IPS-18a (cell line): ENCODE measurements around the gene CR1L.
"Not testable (repeated sequence)": the region's sequence is repeated elsewhere in the genome, so short reads cannot be mapped to it uniquely, and the experiment has no call there.

Source experiments
- H3K27ac ChIP-seq: one replicate; pipeline ENCODE4 v1.5.1; 2013; ENCODE audit warnings: low read length
- H3K27me3 ChIP-seq: one replicate; pipeline ENCODE4 v1.6.1; 2013; ENCODE audit warnings: mild to moderate bottlenecking, low read length; ENCODE audit not compliant: control insufficient read depth, insufficient read depth
- H3K36me3 ChIP-seq: one replicate; pipeline ENCODE4 v1.6.1; 2013; ENCODE audit warnings: low read depth, low read length; ENCODE audit not compliant: control insufficient read depth
- H3K4me1 ChIP-seq: one replicate; pipeline ENCODE4 v1.6.1; 2013; ENCODE audit warnings: low read depth, low read length; ENCODE audit not compliant: control insufficient read depth
- H3K4me3 ChIP-seq: one replicate; pipeline ENCODE4 v1.5.1; 2013; ENCODE audit warnings: low read length
- H3K9ac ChIP-seq: one replicate; pipeline ENCODE4 v1.6.1; 2013; ENCODE audit warnings: mild to moderate bottlenecking, low read length, moderate library complexity
- H3K9me3 ChIP-seq: one replicate; pipeline ENCODE4 v1.6.1; 2013; ENCODE audit warnings: low read depth, low read length; ENCODE audit not compliant: control insufficient read depth

The CR1L gene

DNA sequence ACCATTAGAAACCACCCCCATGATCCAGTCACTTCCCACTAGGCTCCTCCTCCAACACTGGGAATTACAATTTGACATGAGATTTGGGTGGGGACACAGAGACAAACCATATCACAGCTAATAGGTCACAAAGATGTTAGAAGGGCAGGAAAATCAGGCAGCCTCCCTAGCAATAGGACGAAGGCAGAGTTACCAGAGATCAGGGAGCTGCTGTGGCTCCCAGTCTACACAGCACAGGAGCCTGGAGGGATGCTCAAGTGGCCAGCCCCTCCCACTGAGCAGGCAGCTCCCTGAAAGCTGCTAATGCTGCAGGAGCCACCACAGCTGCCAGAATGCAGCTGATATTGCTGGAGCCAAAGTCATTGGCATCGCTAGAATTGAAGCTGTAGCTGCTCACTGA, 51.0 kb downstream of the CR1L start:
- H3K27ac ChIP-seq = no peak overlapping the region
- no peak overlapping the region for H3K9ac ChIP-seq
- no peaks in the 10 kb centered on the region for H3K36me3 ChIP-seq
- no peak overlapping the region for H3K4me3 ChIP-seq
- H3K9me3 ChIP-seq = no peaks in the 10 kb centered on the region
- no peaks in the 10 kb centered on the region for H3K4me1 ChIP-seq
- H3K27me3 ChIP-seq = no peaks in the 10 kb centered on the region

GRCh38 chr1:207698822-207699483, 54.0 kb downstream of the CR1L start:
- no peaks in the 10 kb centered on the region for H3K36me3 ChIP-seq
- no peak overlapping the region for H3K27ac ChIP-seq
- H3K4me3 ChIP-seq = no peak overlapping the region
- no peaks in the 10 kb centered on the region for H3K9me3 ChIP-seq
- H3K27me3 ChIP-seq = no peaks in the 10 kb centered on the region
- H3K9ac ChIP-seq = no peak overlapping the region
- no peaks in the 10 kb centered on the region for H3K4me1 ChIP-seq

DNA sequence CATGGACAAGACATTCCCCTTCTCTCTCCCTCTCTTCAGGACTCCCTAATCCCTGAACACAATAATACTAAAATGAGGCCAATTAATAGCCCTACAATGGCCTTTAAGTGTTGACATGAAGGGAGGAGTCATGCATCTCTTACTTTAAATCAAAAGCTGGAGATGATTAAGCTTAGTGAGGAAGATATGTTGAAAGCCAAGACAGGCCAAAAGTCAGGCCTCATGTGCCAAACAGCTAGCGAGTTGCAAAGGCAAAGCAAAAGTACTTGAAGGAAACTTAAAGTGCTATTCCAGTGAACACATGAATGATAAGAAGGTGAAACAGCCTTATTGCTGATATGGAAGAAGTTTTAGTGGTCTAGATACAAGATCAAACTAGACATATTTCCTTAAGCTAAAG, 57.4 kb downstream of the CR1L start:
- Histone ChIP-seq H3K36me3 (no peaks in the 10 kb centered on the region), H3K27ac (no peak overlapping the region), H3K4me3 (no peak overlapping the region)

GRCh38 chr1:207703712-207704111, 58.8 kb downstream of the CR1L start:
- Histone ChIP-seq H3K4me1 (no peaks in the 10 kb centered on the region), H3K27me3 (no peaks in the 10 kb centered on the region), H3K9ac (no peak overlapping the region), H3K36me3 (no peaks in the 10 kb centered on the region), H3K27ac (no peak overlapping the region), H3K9me3 (no peaks in the 10 kb centered on the region), H3K4me3 (no peak overlapping the region)

More for the DNA sequence above, 57.4 kb downstream of the CR1L start:
- Histone ChIP-seq H3K9me3 (no peaks in the 10 kb centered on the region), H3K27me3 (no peaks in the 10 kb centered on the region), H3K4me1 (no peaks in the 10 kb centered on the region), H3K9ac (no peak overlapping the region)

DNA sequence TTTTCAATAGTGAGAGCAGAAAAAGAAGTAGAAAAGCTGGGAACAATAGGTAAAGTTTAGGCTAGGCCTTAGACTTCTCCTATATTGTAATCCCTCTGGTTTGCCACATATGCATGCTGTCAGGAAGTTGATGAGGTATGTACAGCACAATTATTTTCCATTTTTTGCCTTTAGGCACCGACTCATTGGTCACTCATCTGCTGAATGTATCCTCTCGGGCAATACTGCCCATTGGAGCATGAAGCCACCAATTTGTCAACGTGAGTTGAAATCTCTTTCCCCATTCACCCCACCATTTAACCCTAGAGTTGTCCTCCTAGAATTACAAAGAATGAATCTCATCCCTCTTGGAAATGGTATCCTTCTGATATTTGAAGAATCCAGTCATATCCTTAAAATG, 63.1 kb downstream of the CR1L start:
- not testable (repeated sequence) for H3K27me3 ChIP-seq, H3K4me3 ChIP-seq, H3K9ac ChIP-seq, H3K27ac ChIP-seq, H3K36me3 ChIP-seq, H3K4me1 ChIP-seq, H3K9me3 ChIP-seq

- Histone ChIP-seq H3K27me3 (no peaks in the 10 kb centered on the region), H3K9ac (no peak overlapping the region), H3K9me3 (peaks cover 7% of the 10 kb centered on the region), H3K4me3 (no peak overlapping the region), H3K36me3 (no peaks in the 10 kb centered on the region), H3K27ac (no peak overlapping the region), H3K4me1 (no peaks in the 10 kb centered on the region)
These were observed 66.4 kb downstream of the CR1L start for GRCh38 chr1:207711285-207711684.

DNA sequence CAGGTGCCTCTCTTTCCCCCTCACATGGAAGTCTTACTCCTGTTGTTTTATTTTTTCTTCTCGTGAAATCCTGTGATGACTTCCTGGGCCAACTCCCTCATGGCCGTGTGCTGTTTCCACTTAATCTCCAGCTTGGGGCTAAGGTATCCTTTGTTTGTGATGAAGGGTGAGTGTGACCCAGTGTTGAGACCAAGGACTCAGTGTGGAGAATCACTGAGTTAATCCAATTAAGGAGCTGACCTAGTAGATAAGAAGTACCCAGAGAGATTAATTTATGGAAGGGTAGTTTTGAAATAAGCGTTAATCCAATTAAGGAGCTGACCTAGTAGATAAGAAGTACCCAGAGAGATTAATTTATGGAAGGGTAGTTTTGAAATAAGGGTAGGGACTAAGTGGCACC, 67.8 kb downstream of the CR1L start:
- not testable (repeated sequence) for H3K27ac ChIP-seq, H3K4me3 ChIP-seq, H3K9me3 ChIP-seq, H3K36me3 ChIP-seq, H3K27me3 ChIP-seq, H3K4me1 ChIP-seq, H3K9ac ChIP-seq

DNA sequence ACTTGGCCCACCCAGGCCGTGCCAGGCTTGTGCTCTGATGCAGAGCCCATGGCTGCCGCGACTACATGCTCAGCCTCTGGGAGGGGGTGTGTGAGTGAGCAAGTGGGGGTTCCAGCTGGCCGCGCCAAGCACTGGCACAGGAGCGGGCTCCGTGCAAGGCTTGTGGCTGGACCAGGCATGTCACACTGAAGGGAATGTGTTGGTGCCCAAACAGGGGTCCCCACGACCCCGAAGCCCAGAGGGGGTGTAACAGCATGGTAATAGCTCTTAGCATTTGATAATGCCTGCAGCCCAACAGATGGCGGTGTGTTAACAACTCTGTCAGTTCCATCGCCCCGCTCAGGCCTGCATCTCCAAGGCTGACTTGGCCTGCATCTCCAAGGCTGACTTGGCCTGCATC, 68.6 kb downstream of the CR1L start:
- H3K9ac ChIP-seq = no peak overlapping the region
- no peak overlapping the region for H3K4me3 ChIP-seq

DNA sequence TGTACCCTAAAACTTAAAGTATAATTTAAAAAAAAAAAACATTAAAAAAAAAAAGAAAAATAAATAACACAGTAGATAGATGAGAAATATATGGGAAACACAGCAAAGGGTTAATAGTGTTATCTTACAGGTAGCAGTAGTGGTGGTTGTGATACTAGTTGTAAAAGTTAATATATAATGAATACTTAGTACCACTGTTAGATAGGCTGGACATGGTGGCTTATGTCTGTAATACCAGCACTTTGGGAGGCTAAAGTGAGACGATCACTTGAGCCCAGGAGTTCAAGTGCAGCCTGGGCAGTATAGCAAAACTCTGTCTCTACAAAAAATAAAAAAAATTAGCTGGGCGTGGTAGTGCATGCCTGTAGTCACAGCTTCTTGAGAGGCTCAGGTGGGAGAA, 74.3 kb downstream of the CR1L start:
- no peaks in the 10 kb centered on the region for H3K27me3 ChIP-seq
- H3K27ac ChIP-seq = no peak overlapping the region
- no peaks in the 10 kb centered on the region for H3K4me1 ChIP-seq
- no peaks in the 10 kb centered on the region for H3K36me3 ChIP-seq
- no peaks in the 10 kb centered on the region for H3K9me3 ChIP-seq
- H3K9ac ChIP-seq = no peak overlapping the region
- no peak overlapping the region for H3K4me3 ChIP-seq

More for the DNA sequence above, 68.6 kb downstream of the CR1L start:
- H3K9me3 ChIP-seq = peaks cover 7% of the 10 kb centered on the region
- H3K4me1 ChIP-seq = no peaks in the 10 kb centered on the region
- no peaks in the 10 kb centered on the region for H3K36me3 ChIP-seq
- no peak overlapping the region for H3K27ac ChIP-seq
- H3K27me3 ChIP-seq = no peaks in the 10 kb centered on the region

- H3K27me3 ChIP-seq, H3K4me1 ChIP-seq, H3K4me3 ChIP-seq, H3K9ac ChIP-seq, H3K36me3 ChIP-seq, H3K27ac ChIP-seq, H3K9me3 ChIP-seq: not testable (repeated sequence)
These were observed 83.4 kb downstream of the CR1L start for GRCh38 chr1:207728200-207728858.

DNA sequence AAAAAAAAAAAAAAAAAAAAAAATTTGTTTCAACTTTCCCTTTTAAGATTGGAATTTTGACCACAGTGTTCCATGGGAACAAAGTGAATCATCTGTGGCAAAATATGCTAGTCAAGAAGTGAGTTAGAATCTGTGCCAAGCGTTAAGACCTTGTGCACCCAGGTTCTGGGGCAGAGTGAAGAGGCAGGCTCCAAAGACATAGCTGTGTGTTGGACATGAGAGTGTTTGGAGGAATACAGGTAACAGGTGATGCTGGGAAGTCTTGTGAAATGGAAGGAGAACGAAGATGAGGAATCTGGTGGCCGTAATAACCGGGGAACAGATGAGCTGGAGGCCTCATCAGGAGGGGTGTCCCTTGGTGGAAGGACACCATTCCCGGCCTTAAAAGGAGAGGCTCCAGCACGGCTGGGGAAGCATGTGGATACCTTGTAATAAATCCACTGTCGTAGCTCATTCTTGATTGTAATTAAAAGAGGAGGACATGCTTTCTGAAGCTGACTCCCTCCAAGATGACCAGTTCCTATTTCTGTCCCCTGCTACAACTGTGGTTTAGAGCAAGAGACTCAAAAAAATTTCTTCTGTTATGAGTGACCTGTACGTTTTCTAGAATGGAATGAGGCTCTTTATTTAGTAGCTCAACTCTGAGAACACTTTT, 92.7 kb downstream of the CR1L start:
- not testable (repeated sequence) for H3K9me3 ChIP-seq, H3K4me1 ChIP-seq, H3K36me3 ChIP-seq, H3K4me3 ChIP-seq, H3K27ac ChIP-seq, H3K27me3 ChIP-seq, H3K9ac ChIP-seq

- H3K36me3 ChIP-seq, H3K27me3 ChIP-seq, H3K9me3 ChIP-seq, H3K4me3 ChIP-seq, H3K4me1 ChIP-seq, H3K27ac ChIP-seq, H3K9ac ChIP-seq: not testable (repeated sequence)
These were observed 93.3 kb downstream of the CR1L start for GRCh38 chr1:207738158-207738659.
